ENCODE measurements around the gene FMN1.

Gene FMN1

DNA sequence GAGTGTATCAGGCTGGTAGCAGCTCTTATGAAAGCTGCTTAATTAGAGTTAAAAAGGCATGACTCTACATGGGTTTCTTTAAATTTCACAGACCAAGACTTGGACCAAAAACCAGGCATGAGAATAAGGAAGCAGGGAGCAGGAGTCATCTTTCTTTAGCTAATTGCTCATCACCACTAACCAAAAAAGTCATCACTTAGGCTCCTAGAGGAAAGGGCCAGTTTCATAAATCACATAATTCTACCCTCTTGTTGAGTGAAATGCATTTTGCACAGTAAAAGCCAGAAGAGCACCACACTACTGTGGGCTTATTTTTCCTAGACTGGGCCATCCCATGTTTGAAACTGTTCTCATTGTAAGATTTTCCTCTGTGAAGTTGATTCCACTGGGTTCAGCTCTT is 301.1 kb downstream of the FMN1 start:
- Histone ChIP-seq H3K4me3 (ENCODE audit: low read length) (no peak overlapping the region), H3K4me2 (ENCODE audit: low read length) (no peak overlapping the region), H3K36me3 (ENCODE audit: control insufficient read depth, low read length) (no peaks in the 10 kb centered on the region), H3K9me3 (ENCODE audit: control insufficient read depth, insufficient read depth, low read length) (no peaks in the 10 kb centered on the region), H3K4me1 (ENCODE audit: control insufficient read depth, low read length) (no peaks in the 10 kb centered on the region), H3K9me2 (replicated peaks; ENCODE audit: control insufficient read depth, low read length) (no peaks in the 10 kb centered on the region), H3K27ac (ENCODE audit: low read depth, low read length) (no peak overlapping the region), H3F3A (ENCODE audit: control insufficient read depth, insufficient read depth) (no peaks in the 10 kb centered on the region), H3K27me3 (ENCODE audit: control insufficient read depth, low read length) (peaks cover 6% of the 10 kb centered on the region; the same call in 1 of the 2 replicates), H4K20me1 (ENCODE audit: control insufficient read depth, insufficient read depth, low read depth, low read length) (no peaks in the 10 kb centered on the region), H3K79me2 (ENCODE audit: control insufficient read depth, low read length) (no peaks in the 10 kb centered on the region)
- TF ChIP-seq EZH2phosphoT487 (IDR thresholded peaks at IDR 0.05; ENCODE audit: borderline replicate concordance, low read length): no peak
- TF ChIP-seq, protein P1, sequence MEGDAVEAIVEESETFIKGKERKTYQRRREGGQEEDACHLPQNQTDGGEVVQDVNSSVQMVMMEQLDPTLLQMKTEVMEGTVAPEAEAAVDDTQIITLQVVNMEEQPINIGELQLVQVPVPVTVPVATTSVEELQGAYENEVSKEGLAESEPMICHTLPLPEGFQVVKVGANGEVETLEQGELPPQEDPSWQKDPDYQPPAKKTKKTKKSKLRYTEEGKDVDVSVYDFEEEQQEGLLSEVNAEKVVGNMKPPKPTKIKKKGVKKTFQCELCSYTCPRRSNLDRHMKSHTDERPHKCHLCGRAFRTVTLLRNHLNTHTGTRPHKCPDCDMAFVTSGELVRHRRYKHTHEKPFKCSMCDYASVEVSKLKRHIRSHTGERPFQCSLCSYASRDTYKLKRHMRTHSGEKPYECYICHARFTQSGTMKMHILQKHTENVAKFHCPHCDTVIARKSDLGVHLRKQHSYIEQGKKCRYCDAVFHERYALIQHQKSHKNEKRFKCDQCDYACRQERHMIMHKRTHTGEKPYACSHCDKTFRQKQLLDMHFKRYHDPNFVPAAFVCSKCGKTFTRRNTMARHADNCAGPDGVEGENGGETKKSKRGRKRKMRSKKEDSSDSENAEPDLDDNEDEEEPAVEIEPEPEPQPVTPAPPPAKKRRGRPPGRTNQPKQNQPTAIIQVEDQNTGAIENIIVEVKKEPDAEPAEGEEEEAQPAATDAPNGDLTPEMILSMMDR (IDR thresholded peaks at IDR 0.05; ENCODE audit: low read depth, low read length, poor library complexity, severe bottlenecking): no peak

DNA sequence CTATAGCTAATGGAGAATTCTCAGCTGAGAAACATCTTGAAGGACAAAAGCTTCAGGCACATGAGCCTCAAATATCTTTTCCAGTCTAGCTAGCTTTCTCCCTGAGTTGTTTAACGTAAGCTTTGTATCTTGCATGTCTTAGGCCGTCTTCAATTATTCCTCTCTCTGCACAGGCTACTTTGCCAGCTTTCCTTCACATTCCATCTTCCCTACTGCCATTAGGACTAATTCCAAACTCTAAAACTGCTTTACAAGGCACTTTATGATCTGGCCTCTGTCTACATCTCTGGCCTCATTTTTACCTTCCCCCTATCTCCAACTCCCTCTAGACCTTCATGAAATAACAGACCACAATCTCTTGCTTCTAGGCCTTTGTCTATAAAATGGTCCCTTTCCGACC is 305.3 kb downstream of the FMN1 start:
- Histone ChIP-seq H3K27me3 (ENCODE audit: control insufficient read depth, low read length) (no peaks in the 10 kb centered on the region), H3K9me2 (replicated peaks; ENCODE audit: control insufficient read depth, low read length) (no peaks in the 10 kb centered on the region), H3K9me3 (ENCODE audit: control insufficient read depth, insufficient read depth, low read length) (no peaks in the 10 kb centered on the region), H3K36me3 (ENCODE audit: control insufficient read depth, low read length) (no peaks in the 10 kb centered on the region), H3K4me3 (ENCODE audit: low read length) (no peak overlapping the region), H4K20me1 (ENCODE audit: control insufficient read depth, insufficient read depth, low read depth, low read length) (no peaks in the 10 kb centered on the region), H3F3A (ENCODE audit: control insufficient read depth, insufficient read depth) (no peaks in the 10 kb centered on the region), H3K4me1 (ENCODE audit: control insufficient read depth, low read length) (no peaks in the 10 kb centered on the region), H3K27ac (ENCODE audit: low read depth, low read length) (no peak overlapping the region), H3K4me2 (ENCODE audit: low read length) (no peak overlapping the region), H3K79me2 (ENCODE audit: control insufficient read depth, low read length) (no peaks in the 10 kb centered on the region)
- no peak for TF ChIP-seq EZH2phosphoT487 (IDR thresholded peaks at IDR 0.05; ENCODE audit: borderline replicate concordance, low read length)
- TF ChIP-seq, protein P1 (IDR thresholded peaks at IDR 0.05; ENCODE audit: low read depth, low read length, poor library complexity, severe bottlenecking): no peak

DNA sequence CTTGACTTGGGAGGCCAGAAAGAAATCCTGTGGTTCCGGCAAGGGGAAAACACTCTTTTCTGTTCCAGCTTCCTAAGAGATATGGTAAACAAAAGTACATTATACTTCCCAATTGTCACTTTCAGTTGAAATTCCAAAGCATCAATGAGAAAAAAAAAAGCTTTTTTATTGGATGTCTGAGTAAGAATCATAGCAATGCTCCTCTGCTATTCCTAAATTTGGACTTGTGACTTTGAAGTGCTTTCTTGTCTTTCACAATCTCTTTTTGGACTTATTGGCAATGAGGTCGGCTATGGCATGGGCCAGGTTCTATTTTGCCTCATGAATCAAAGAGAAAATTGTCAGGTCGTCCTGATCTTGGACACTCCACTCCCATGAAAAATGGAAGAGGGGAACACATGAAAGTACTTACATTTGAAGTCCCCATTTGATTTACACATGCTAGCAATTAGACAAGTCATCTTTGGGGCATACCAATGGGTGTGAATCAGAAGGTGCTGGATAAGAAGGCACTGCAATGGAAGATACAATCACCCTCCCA is 306.2 kb downstream of the FMN1 start:
- Histone ChIP-seq H3K36me3 (ENCODE audit: control insufficient read depth, low read length) (no peaks in the 10 kb centered on the region), H3K27ac (ENCODE audit: low read depth, low read length) (no peak overlapping the region)

More for the DNA sequence above, 306.2 kb downstream of the FMN1 start:
- no peaks in the 10 kb centered on the region for H3F3A ChIP-seq (ENCODE audit: control insufficient read depth, insufficient read depth)
- no peaks in the 10 kb centered on the region for H3K27me3 ChIP-seq (ENCODE audit: control insufficient read depth, low read length)
- no peaks in the 10 kb centered on the region for H4K20me1 ChIP-seq (ENCODE audit: control insufficient read depth, insufficient read depth, low read depth, low read length)
- H3K4me1 ChIP-seq (ENCODE audit: control insufficient read depth, low read length): no peaks in the 10 kb centered on the region
- no peaks in the 10 kb centered on the region for H3K9me3 ChIP-seq (ENCODE audit: control insufficient read depth, insufficient read depth, low read length)
- no peaks in the 10 kb centered on the region for H3K79me2 ChIP-seq (ENCODE audit: control insufficient read depth, low read length)
- no peaks in the 10 kb centered on the region for H3K9me2 ChIP-seq (replicated peaks; ENCODE audit: control insufficient read depth, low read length)
- no peak overlapping the region for H3K4me2 ChIP-seq (ENCODE audit: low read length)
- H3K4me3 ChIP-seq (ENCODE audit: low read length): no peak overlapping the region
- TF ChIP-seq EZH2phosphoT487 (IDR thresholded peaks at IDR 0.05; ENCODE audit: borderline replicate concordance, low read length): no peak
- TF ChIP-seq, protein P1 (IDR thresholded peaks at IDR 0.05; ENCODE audit: low read depth, low read length, poor library complexity, severe bottlenecking): no peak

Measured in DOHH2 (cell line).